Type B pancreatic cell (in vitro differentiated cells): Measurements from ENCODE around the gene TASP1. TPM values are rescaled to one million over a fixed set of nuclear protein-coding genes. Genes with fewer than 3 reads are reported as not detected.

Experiments used
- DNase-seq: peaks from one replicate; pipeline ENCODE4 v3.0.0; 2021; ENCODE audit warnings: mixed read lengths; ENCODE audit not compliant: unreplicated experiment; ENCODE audit errors: extremely low spot score
- H3K27ac Mint-ChIP-seq: 2 replicates; pipeline ENCODE4 v1.8.0; 2021; ENCODE audit warnings: mild to moderate bottlenecking, mixed read lengths
- H3K27me3 Mint-ChIP-seq: 2 replicates; pipeline ENCODE4 v1.8.0; 2021; ENCODE audit warnings: mixed read lengths
- H3K36me3 Mint-ChIP-seq: 2 replicates; pipeline ENCODE4 v1.8.0; 2021; ENCODE audit warnings: mixed read lengths
- H3K4me1 Mint-ChIP-seq: one replicate; pipeline ENCODE4 v1.8.0; 2021; ENCODE audit warnings: mixed read lengths; ENCODE audit not compliant: unreplicated experiment
- H3K4me3 Mint-ChIP-seq: 2 replicates; pipeline ENCODE4 v1.8.0; 2021; ENCODE audit warnings: mild to moderate bottlenecking, mixed read lengths
- H3K9me3 Mint-ChIP-seq: 2 replicates; pipeline ENCODE4 v1.8.0; 2021; ENCODE audit warnings: mixed read lengths
- CTCF ChIP-seq: fragments of 200-600 bp; sonication (generic); conservative IDR thresholded peaks from 2 replicates; pipeline ENCODE4 v1.5.0; 2021; ENCODE audit warnings: antibody characterized with exemption, mild to moderate bottlenecking
- total RNA-seq: library from RNA; stranded (reverse); gene quantifications from 2 replicates; pipeline ENCODE4 v1.2.1, GENCODE V29; 2021; ENCODE audit warnings: low replicate concordance

Gene TASP1
- total RNA-seq, 1 donor from 2014 or later = 16.7 TPM

DNA sequence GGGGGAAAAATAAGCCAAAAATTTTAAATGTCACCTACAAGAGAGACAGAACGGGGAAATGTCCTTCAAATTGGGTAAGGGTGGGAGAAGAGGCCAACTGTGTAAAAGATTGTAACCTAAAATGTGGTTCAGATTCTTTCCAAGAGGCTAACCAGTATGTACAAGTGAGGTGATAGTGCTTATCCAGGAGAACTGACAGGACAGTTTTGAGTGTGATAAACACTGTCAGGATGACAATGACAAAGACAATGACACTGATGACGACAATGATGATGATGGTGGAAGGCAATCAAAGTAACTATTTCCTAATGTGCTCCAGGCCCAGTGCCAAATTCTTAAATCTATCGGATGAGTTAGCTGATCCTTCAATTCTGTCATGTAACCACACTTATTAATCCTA is 57.3 kb downstream of the TASP1 start:
- Mint-ChIP-seq H3K36me3 (peaks cover 49% of the 10 kb centered on the region), H3K4me3 (no peak overlapping the region), H3K27me3 (no peaks in the 10 kb centered on the region), H3K27ac (no peak overlapping the region), H3K4me1 (no peaks in the 10 kb centered on the region), H3K9me3 (peaks cover 12% of the 10 kb centered on the region)
- DNase-seq = no peak
- no peak for TF ChIP-seq CTCF

GRCh38 chr20:13580707-13581106 is 58.0 kb downstream of the TASP1 start:
- Mint-ChIP-seq H3K4me3 (no peak overlapping the region), H3K4me1 (no peaks in the 10 kb centered on the region), H3K36me3 (peaks cover 48% of the 10 kb centered on the region), H3K9me3 (peaks cover 12% of the 10 kb centered on the region), H3K27ac (no peak overlapping the region), H3K27me3 (no peaks in the 10 kb centered on the region)
- no peak for DNase-seq
- TF ChIP-seq CTCF = no peak

- no peaks in the 10 kb centered on the region for H3K9me3 Mint-ChIP-seq
- H3K27me3 Mint-ChIP-seq = no peaks in the 10 kb centered on the region
- no peak overlapping the region for H3K4me3 Mint-ChIP-seq
- H3K4me1 Mint-ChIP-seq = no peaks in the 10 kb centered on the region
- DNase-seq = no peak
- H3K36me3 Mint-ChIP-seq = peaks cover 37% of the 10 kb centered on the region
- H3K27ac Mint-ChIP-seq = no peak overlapping the region
- no peak for TF ChIP-seq CTCF
These were observed 64.7 kb downstream of the TASP1 start for GRCh38 chr20:13574071-13574470.

DNA sequence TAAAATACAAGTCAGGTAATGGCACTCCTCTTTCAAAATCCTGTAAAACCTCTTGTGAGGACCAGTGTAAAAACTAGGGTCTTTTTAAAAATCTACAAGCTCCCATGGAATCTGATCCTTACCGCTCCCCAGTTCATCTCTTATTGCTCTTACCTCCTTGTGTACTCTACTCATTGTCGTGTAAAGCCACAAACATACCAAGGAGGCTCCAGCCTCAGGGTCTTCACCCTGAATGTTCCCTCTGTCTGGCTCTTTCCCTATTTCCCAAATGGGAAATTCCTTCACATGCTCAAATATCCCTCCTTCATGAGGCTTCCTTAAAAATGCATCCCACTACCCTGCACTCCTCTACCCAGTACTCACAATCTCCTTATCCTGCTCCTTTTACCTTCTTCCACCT is 67.1 kb downstream of the TASP1 start:
- no peaks in the 10 kb centered on the region for H3K9me3 Mint-ChIP-seq
- no peak overlapping the region for H3K27ac Mint-ChIP-seq

DNA sequence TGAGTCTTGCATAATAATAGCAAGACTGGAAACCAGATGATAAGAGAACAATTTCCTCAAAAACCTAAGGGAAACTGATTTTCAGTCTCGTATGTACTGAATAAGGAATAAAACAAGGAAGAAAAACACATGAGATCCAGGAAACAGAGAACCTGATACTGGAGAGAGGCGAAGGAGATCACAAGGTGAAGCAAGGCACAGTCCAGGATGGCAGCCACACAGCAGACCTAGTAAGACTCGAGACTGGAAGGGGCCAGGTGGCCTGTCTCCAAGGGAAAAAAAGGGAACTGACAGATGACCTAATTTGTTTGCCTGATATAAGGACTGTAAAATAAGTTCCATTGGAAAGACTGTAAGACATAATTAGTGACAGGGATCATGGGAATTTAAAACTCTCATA is 71.1 kb downstream of the TASP1 start:
- no peak overlapping the region for H3K4me3 Mint-ChIP-seq
- H3K27ac Mint-ChIP-seq = no peak overlapping the region
- H3K27me3 Mint-ChIP-seq = no peaks in the 10 kb centered on the region
- TF ChIP-seq CTCF = no peak
- peaks cover 26% of the 10 kb centered on the region for H3K36me3 Mint-ChIP-seq
- no peaks in the 10 kb centered on the region for H3K4me1 Mint-ChIP-seq
- no peak for DNase-seq
- H3K9me3 Mint-ChIP-seq = no peaks in the 10 kb centered on the region

More for the DNA sequence above, 67.1 kb downstream of the TASP1 start:
- peaks cover 31% of the 10 kb centered on the region for H3K36me3 Mint-ChIP-seq
- no peak overlapping the region for H3K4me3 Mint-ChIP-seq
- DNase-seq = no peak
- no peaks in the 10 kb centered on the region for H3K4me1 Mint-ChIP-seq
- H3K27me3 Mint-ChIP-seq = no peaks in the 10 kb centered on the region
- TF ChIP-seq CTCF = no peak

DNA sequence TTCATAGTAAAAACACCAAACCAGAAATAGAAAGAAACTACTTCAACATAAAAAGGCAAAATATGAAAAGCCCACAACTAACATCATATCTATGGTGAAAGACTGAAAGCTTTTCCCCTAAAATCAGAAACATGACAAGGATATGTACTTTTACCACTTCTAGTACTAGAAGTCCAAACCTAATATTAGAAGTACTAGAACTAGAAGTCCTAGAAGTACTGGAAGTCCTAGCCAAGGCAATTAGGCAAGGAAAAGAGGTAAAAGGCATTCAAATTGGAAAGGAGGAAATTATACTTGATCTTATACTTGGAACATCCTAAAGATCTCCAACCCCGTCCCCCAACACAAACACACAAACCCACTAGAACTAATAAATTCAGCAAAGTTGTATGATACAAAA is 74.9 kb downstream of the TASP1 start:
- Mint-ChIP-seq H3K27ac (no peak overlapping the region), H3K36me3 (peaks cover 25% of the 10 kb centered on the region), H3K27me3 (no peaks in the 10 kb centered on the region), H3K4me3 (no peak overlapping the region), H3K4me1 (no peaks in the 10 kb centered on the region), H3K9me3 (no peaks in the 10 kb centered on the region)
- no peak for TF ChIP-seq CTCF
- DNase-seq = no peak
